Liver (tissue), 9 donors: Measurements from ENCODE around the gene COQ2. TPM values are rescaled to one million over a fixed set of nuclear protein-coding genes. Genes with fewer than 3 reads are reported as not detected.
"Not testable (repeated sequence)": the region's sequence is repeated elsewhere in the genome, so short reads cannot be mapped to it uniquely, and the experiment has no call there.

ENCODE experiments used
- DNase-seq: peaks from one replicate; pipeline ENCODE4 v3.0.0-alpha.2; 2017; ENCODE audit warnings: low spot score
- H3K27ac ChIP-seq, 2 donors: one replicate each; pipeline ENCODE4 v1.7.0; 2013; ENCODE audit warnings: inconsistent platforms in 2 of 2, low read length in 2 of 2, control low read depth in 1 of 2, low read depth in 1 of 2, mild to moderate bottlenecking in 1 of 2
- H3K27me3 ChIP-seq, 4 donors: one replicate each; pipeline versions ENCODE4 v1.6.1 to v1.7.0; 2013; ENCODE audit warnings: low read length in 3 of 4, inconsistent platforms in 1 of 4, mild to moderate bottlenecking in 1 of 4, moderate library complexity in 1 of 4; ENCODE audit not compliant: control insufficient read depth in 4 of 4, insufficient read depth in 4 of 4
- H3K36me3 ChIP-seq, 4 donors: one replicate each; pipeline versions ENCODE4 v1.6.1 to v1.7.0; 2013; ENCODE audit warnings: low read length in 3 of 4, mild to moderate bottlenecking in 3 of 4, low read depth in 1 of 4, moderate library complexity in 1 of 4; ENCODE audit not compliant: control insufficient read depth in 4 of 4, insufficient read depth in 3 of 4
- H3K4me1 ChIP-seq, 4 donors: one replicate each; pipeline versions ENCODE4 v1.6.1 to v1.7.0; 2013; ENCODE audit warnings: low read length in 3 of 4, mild to moderate bottlenecking in 3 of 4, moderate library complexity in 1 of 4; ENCODE audit not compliant: control insufficient read depth in 4 of 4, insufficient read depth in 4 of 4
- H3K4me3 ChIP-seq, 3 donors: one replicate each; pipeline versions ENCODE4 v1.6.1 to v1.7.0; 2013; ENCODE audit warnings: low read length in 3 of 3, control low read depth in 1 of 3, low read depth in 1 of 3, mild to moderate bottlenecking in 1 of 3
- H3K9ac ChIP-seq, 2 donors: one replicate each; pipeline ENCODE4 v1.7.0; 2013; ENCODE audit warnings: low read length in 2 of 2, mild to moderate bottlenecking in 2 of 2, moderate library complexity in 2 of 2, control low read depth in 1 of 2, low read depth in 1 of 2
- H3K9me3 ChIP-seq, 4 donors: one replicate each; pipeline versions ENCODE4 v1.6.1 to v1.7.0; 2013; ENCODE audit warnings: low read length in 3 of 4; ENCODE audit not compliant: control insufficient read depth in 4 of 4
- FOXA2 ChIP-seq: IDR thresholded peaks from 2 replicates; pipeline ENCODE4 v1.6.1; 2016; ENCODE audit warnings: antibody characterized with exemption
- GABPA ChIP-seq, 2 donors: IDR thresholded peaks in 1 of 2; conservative IDR thresholded peaks in 1 of 2; 2 replicates each; pipeline ENCODE4 v1.6.1; 2016; ENCODE audit warnings: antibody characterized with exemption in 2 of 2, mild to moderate bottlenecking in 1 of 2, moderate library complexity in 1 of 2
- HNF4A ChIP-seq, 2 donors: conservative IDR thresholded peaks; 2 replicates each; pipeline ENCODE4 v1.6.1; 2016; ENCODE audit warnings: antibody characterized with exemption in 2 of 2, mild to moderate bottlenecking in 2 of 2
- HNF4G ChIP-seq: IDR thresholded peaks from 2 replicates; pipeline ENCODE4 v1.6.1; 2016; ENCODE audit warnings: antibody characterized with exemption
- JUND ChIP-seq, 2 donors: IDR thresholded peaks; 2 replicates each; pipeline ENCODE4 v1.6.1; 2016; ENCODE audit warnings: antibody characterized with exemption in 2 of 2
- NR2F2 ChIP-seq: IDR thresholded peaks from 2 replicates; pipeline ENCODE4 v1.6.1; 2016; ENCODE audit warnings: antibody characterized with exemption
- RXRA ChIP-seq, 2 donors: IDR thresholded peaks; 2 replicates each; pipeline ENCODE4 v1.6.1; 2017 to 2018; ENCODE audit warnings: antibody characterized with exemption in 2 of 2, mild to moderate bottlenecking in 1 of 2
- SP1 ChIP-seq: IDR thresholded peaks from 2 replicates; pipeline ENCODE4 v1.6.1; 2018; ENCODE audit warnings: antibody characterized with exemption, mild to moderate bottlenecking
- TAF1 ChIP-seq: conservative IDR thresholded peaks from 2 replicates; pipeline ENCODE4 v1.6.1; 2016; ENCODE audit warnings: antibody characterized with exemption, mild to moderate bottlenecking
- YY1 ChIP-seq: IDR thresholded peaks from 2 replicates; pipeline ENCODE4 v1.6.1; 2016; ENCODE audit warnings: antibody characterized with exemption, mild to moderate bottlenecking
- WGBS: extraction: QIAGEN DNeasy Blood & Tissue Kit; methylation state at CpG from one replicate; pipeline ENCODE4 v1.1.7; 2013; 5-methylcytosine and 5-hydroxymethylcytosine counted together
- polyA plus RNA-seq, 2 donors: library from polyadenylated mRNA; stranded (reverse) in 1 of 2; unstranded in 1 of 2; fragments of 200-250 nt in 1 of 2; fragments of >200 nt in 1 of 2; fragmentation: Nextera tagmentation in 1 of 2; extraction: Ambion mirVana in 1 of 2; gene quantifications; one replicate each; pipeline versions ENCODE4 v1.2.1 to v1.2.3, GENCODE V29; 2013 to 2015
- total RNA-seq, 2 donors: library from RNA; depleted of rRNA; stranded (reverse); fragments of >200 nt; gene quantifications; one replicate each; pipeline ENCODE4 v1.2.3, GENCODE V29; 2014
- TF ChIP-seq, protein P1 (sequence below): IDR thresholded peaks from 2 replicates; pipeline ENCODE4 v1.6.1; 2016; ENCODE audit warnings: antibody characterized with exemption, mild to moderate bottlenecking
- TF ChIP-seq, protein P2 (sequence below): IDR thresholded peaks from 2 replicates; pipeline ENCODE4 v1.6.1; 2016; ENCODE audit warnings: antibody characterized with exemption
- TF ChIP-seq, protein P3 (sequence below): fragments of 150-350 bp; IDR thresholded peaks from 2 replicates; pipeline ENCODE4 v1.5.1; 2017; ENCODE audit warnings: improper control_type of control experiment, low read depth, low read length; ENCODE audit not compliant: missing input control
- donor health status: healthy.
- donor health status: healthy.
- donor health status: healthy.
- donor health status: healthy.
- donor health status: healthy.

COQ2 gene
- total and polyA plus RNA-seq, 4 donors, result 8.6 to 13.6 (median 10.8) TPM

DNA sequence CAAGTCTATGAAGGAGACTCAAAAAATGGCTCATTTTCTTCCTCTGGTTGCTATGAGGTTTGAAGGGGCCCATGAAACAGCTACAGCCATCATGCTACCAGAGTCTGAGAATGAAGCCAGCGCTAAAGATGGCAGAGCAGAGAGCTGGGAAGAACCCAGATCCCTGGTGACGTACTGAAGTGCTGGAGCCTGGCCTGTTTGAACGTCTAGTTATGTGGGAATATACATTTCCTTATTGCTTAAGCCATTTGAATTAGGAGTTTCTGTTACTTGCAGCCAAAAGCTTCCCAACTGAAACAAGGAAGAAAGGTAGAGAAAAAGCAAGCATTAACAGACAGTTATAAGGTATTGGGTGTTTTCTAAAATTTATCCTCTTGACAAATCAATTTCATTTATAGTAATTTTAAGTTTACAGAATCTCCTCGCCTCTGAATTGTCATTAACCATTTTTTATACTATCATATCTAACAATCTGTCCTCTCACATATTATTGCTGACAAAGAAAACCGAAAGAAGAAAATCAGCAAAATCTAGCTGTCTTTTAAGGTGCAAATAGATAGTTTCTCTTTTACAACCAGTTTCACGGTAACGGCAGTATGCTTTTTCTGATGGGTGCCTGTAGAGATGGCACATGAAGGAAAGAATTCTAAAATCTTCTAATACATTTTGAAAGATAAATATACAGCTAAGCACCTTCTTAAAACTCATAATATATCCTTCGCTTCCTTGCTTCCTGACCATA is 8.9 kb upstream of the COQ2 start (continued):
- TF ChIP-seq, protein P1, sequence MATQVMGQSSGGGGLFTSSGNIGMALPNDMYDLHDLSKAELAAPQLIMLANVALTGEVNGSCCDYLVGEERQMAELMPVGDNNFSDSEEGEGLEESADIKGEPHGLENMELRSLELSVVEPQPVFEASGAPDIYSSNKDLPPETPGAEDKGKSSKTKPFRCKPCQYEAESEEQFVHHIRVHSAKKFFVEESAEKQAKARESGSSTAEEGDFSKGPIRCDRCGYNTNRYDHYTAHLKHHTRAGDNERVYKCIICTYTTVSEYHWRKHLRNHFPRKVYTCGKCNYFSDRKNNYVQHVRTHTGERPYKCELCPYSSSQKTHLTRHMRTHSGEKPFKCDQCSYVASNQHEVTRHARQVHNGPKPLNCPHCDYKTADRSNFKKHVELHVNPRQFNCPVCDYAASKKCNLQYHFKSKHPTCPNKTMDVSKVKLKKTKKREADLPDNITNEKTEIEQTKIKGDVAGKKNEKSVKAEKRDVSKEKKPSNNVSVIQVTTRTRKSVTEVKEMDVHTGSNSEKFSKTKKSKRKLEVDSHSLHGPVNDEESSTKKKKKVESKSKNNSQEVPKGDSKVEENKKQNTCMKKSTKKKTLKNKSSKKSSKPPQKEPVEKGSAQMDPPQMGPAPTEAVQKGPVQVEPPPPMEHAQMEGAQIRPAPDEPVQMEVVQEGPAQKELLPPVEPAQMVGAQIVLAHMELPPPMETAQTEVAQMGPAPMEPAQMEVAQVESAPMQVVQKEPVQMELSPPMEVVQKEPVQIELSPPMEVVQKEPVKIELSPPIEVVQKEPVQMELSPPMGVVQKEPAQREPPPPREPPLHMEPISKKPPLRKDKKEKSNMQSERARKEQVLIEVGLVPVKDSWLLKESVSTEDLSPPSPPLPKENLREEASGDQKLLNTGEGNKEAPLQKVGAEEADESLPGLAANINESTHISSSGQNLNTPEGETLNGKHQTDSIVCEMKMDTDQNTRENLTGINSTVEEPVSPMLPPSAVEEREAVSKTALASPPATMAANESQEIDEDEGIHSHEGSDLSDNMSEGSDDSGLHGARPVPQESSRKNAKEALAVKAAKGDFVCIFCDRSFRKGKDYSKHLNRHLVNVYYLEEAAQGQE, result no peak
- TF ChIP-seq GABPA (IDR thresholded peaks at IDR 0.05 in 1 of 2, conservative IDR thresholded peaks at IDR 0.05 in 1 of 2), result no peak

GRCh38 chr4:83290059-83290774 is 5.6 kb upstream of the COQ2 start:
- H3K4me3 ChIP-seq, DNase-seq, H3K27me3 ChIP-seq, H3K36me3 ChIP-seq, H3K9me3 ChIP-seq, H3K4me1 ChIP-seq, H3K9ac ChIP-seq, H3K27ac ChIP-seq: not testable (repeated sequence)
- WGBS, result 85% methylated on average over 3 of the region's 3 CpGs
- TF ChIP-seq HNF4A (conservative IDR thresholded peaks at IDR 0.05), result peak; percentile 57 to 72
- TF ChIP-seq SP1, result peak; percentile 14
- TF ChIP-seq HNF4G, result peak; percentile 21

DNA sequence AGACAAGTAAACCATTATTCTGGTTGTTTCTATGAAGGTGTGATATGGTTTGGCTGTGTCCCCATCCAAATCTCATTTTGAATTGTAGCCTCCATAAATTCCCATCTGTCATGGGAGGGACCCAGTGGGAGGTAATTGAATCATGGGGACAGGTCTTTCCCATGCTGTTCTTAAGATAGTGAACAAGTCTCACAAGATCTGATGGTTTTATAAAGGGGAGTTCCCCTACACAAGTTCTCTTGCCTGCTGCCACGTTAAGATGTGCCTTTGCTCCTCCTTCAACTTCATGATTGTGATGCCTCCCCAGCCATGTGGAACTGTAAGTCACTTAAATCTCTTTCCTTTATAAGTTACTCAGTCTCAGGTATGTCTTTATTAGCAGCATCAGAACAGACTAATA is 3.8 kb upstream of the COQ2 start:
- H3K27me3 ChIP-seq, DNase-seq, H3K9me3 ChIP-seq, H3K27ac ChIP-seq, H3K9ac ChIP-seq, H3K36me3 ChIP-seq, H3K4me1 ChIP-seq, H3K4me3 ChIP-seq: not testable (repeated sequence)
- WGBS, result 54% methylated on average over 1 of the region's 1 CpG

DNA sequence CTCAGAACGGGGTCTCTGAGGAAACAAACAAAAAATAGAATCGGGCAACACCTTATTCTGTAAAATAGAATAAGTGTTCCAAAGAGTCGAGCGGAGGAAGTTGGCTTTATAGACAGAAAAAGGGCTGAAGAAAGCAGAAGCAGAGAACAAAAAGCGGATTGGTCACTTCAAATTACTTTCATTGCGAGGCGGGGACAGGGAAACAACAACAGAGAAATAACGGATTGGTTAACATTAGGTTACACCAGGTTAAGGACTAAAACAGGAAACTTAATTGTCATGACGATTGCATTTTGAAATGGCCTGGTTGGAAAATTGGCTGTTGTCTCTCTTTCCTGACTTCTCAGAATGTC is 433 bp upstream of the COQ2 start:
- Histone ChIP-seq H3K36me3 (no peaks in the 10 kb centered on the region), H3K9me3 (no peaks in the 10 kb centered on the region), H3K4me1 (peaks cover 2 to 13% (median 9%) of the 10 kb centered on the region in 4 donors), H3K27ac (peak overlapping the region; percentile 92 to 99), H3K27me3 (no peaks in the 10 kb centered on the region), H3K9ac (peak overlapping the region; percentile 91 to 98), H3K4me3 (peak overlapping the region; percentile 59 to 81 (median 71))
- DNase-seq, result no peak
- 2% methylated on average over 9 of the region's 9 CpGs for WGBS
- TF ChIP-seq JUND (IDR thresholded peaks at IDR 0.05) (peak; percentile 10 to 29), TAF1 (peak; percentile 22), NR2F2 (peak; percentile 48), FOXA2 (no peak), RXRA (IDR thresholded peaks at IDR 0.05) (peak in 1 of 2 donors; percentile 61), YY1 (no peak), GABPA (IDR thresholded peaks at IDR 0.05 in 1 of 2, conservative IDR thresholded peaks at IDR 0.05 in 1 of 2) (no peak), SP1 (peak; percentile 53)
- TF ChIP-seq, protein P1, result peak; percentile 39
- TF ChIP-seq, protein P2, sequence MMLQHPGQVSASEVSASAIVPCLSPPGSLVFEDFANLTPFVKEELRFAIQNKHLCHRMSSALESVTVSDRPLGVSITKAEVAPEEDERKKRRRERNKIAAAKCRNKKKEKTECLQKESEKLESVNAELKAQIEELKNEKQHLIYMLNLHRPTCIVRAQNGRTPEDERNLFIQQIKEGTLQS, result no peak
- TF ChIP-seq, protein P3, sequence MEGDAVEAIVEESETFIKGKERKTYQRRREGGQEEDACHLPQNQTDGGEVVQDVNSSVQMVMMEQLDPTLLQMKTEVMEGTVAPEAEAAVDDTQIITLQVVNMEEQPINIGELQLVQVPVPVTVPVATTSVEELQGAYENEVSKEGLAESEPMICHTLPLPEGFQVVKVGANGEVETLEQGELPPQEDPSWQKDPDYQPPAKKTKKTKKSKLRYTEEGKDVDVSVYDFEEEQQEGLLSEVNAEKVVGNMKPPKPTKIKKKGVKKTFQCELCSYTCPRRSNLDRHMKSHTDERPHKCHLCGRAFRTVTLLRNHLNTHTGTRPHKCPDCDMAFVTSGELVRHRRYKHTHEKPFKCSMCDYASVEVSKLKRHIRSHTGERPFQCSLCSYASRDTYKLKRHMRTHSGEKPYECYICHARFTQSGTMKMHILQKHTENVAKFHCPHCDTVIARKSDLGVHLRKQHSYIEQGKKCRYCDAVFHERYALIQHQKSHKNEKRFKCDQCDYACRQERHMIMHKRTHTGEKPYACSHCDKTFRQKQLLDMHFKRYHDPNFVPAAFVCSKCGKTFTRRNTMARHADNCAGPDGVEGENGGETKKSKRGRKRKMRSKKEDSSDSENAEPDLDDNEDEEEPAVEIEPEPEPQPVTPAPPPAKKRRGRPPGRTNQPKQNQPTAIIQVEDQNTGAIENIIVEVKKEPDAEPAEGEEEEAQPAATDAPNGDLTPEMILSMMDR, result no peak
